Measurements from ENCODE around the gene UBE2O.

- TF ChIP-seq CTCF (IDR thresholded peaks at IDR 0.05 in 4 of 5, conservative IDR thresholded peaks at IDR 0.05 in 1 of 5): no peak
- TF ChIP-seq POLR2A (IDR thresholded peaks at IDR 0.05): no peak
Measured at GRCh38 chr17:76493505-76494167, 40.7 kb upstream of the UBE2O start.

Data from gastrocnemius medialis (tissue), 4 donors.